ENCODE measurements around the gene BABAM2. TPM values are rescaled to one million over a fixed set of nuclear protein-coding genes. Genes with fewer than 3 reads are reported as not detected.

Gene BABAM2
- total RNA-seq, 1 donor: 28.5 TPM

- DNase-seq (ENCODE audit: low read depth): peak; percentile 81
- TF ChIP-seq CTCF (IDR thresholded peaks at IDR 0.05; ENCODE audit: insufficient read depth, low read depth, low read length): no peak
- H3K4me3 ChIP-seq (ENCODE audit: low read depth, low read length): no peak overlapping the region
Measured at GRCh38 chr2:28068088-28068487, 177.6 kb downstream of the BABAM2 start.

- no peak overlapping the region for H3K4me3 ChIP-seq (ENCODE audit: low read depth, low read length)
- TF ChIP-seq CTCF (IDR thresholded peaks at IDR 0.05; ENCODE audit: insufficient read depth, low read depth, low read length): no peak
- no peak for DNase-seq (ENCODE audit: low read depth)
Measured at GRCh38 chr2:28068527-28068926, 178.0 kb downstream of the BABAM2 start.

- H3K4me3 ChIP-seq (ENCODE audit: low read depth, low read length): no peak overlapping the region
- no peak for DNase-seq (ENCODE audit: low read depth)
- TF ChIP-seq CTCF (IDR thresholded peaks at IDR 0.05; ENCODE audit: insufficient read depth, low read depth, low read length): no peak
Measured at GRCh38 chr2:28071221-28071620, 180.7 kb downstream of the BABAM2 start.

GRCh38 chr2:28074137-28074536 is 183.6 kb downstream of the BABAM2 start:
- no peak for DNase-seq (ENCODE audit: low read depth)
- TF ChIP-seq CTCF (IDR thresholded peaks at IDR 0.05; ENCODE audit: insufficient read depth, low read depth, low read length): no peak
- H3K4me3 ChIP-seq (ENCODE audit: low read depth, low read length): no peak overlapping the region

GRCh38 chr2:28080911-28081310 is 190.4 kb downstream of the BABAM2 start:
- H3K4me3 ChIP-seq (ENCODE audit: low read depth, low read length): no peak overlapping the region
- no peak for TF ChIP-seq CTCF (IDR thresholded peaks at IDR 0.05; ENCODE audit: insufficient read depth, low read depth, low read length)
- DNase-seq (ENCODE audit: low read depth): peak; percentile 88

- H3K4me3 ChIP-seq (ENCODE audit: low read depth, low read length): no peak overlapping the region
- DNase-seq (ENCODE audit: low read depth): peak; percentile 68
- no peak for TF ChIP-seq CTCF (IDR thresholded peaks at IDR 0.05; ENCODE audit: insufficient read depth, low read depth, low read length)
Measured at GRCh38 chr2:28082131-28082530, 191.6 kb downstream of the BABAM2 start.

- no peak for TF ChIP-seq CTCF (IDR thresholded peaks at IDR 0.05; ENCODE audit: insufficient read depth, low read depth, low read length)
- no peak for DNase-seq (ENCODE audit: low read depth)
- no peak overlapping the region for H3K4me3 ChIP-seq (ENCODE audit: low read depth, low read length)
Measured at GRCh38 chr2:28083476-28083875, 192.9 kb downstream of the BABAM2 start.
